Gastrocnemius medialis (tissue), 4 donors: ENCODE results near the gene GDF7.

ENCODE experiments used
- POLR2A ChIP-seq, 2 donors: fragments of 450-650 bp; IDR thresholded peaks; one replicate each; pipeline ENCODE4 v1.6.1; 2017; ENCODE audit warnings: antibody characterized with exemption in 2 of 2, mild to moderate bottlenecking in 2 of 2, moderate library complexity in 2 of 2
- TF ChIP-seq, protein P1 (sequence below), 5 experiments: fragments of 450-650 bp in 3 of 5; fragments of 200-600 bp in 2 of 5; sonication (generic) in 2 of 5; IDR thresholded peaks in 4 of 5; conservative IDR thresholded peaks in 1 of 5; 1 replicate in 4 of 5; 2 replicates in 1 of 5; pipeline ENCODE4 v1.5.1; 2016 to 2019; ENCODE audit warnings: antibody characterized with exemption in 5 of 5, mild to moderate bottlenecking in 3 of 5, moderate library complexity in 3 of 5

DNA sequence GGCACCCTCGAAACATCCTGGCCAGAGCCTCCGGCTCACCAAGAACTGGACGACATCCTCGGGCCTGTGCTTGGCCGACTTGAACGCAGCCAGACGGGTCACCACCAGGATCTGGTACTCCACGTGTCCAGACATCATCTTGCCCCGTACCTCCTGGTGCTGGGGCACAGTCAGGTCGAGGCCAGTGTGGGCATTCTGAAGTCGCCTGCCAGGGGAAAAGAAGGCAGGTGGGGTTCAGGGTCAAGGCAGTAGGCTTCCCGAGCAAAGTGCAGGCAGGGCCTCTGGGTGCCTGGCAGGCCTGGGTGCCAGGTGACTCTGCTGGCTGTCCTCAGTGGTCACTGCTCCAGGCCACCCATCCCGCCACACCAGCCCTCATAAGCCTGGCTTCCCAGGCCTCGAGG, 21.6 kb upstream of the GDF7 start:
- TF ChIP-seq POLR2A (IDR thresholded peaks at IDR 0.05): no peak
- TF ChIP-seq, protein P1, sequence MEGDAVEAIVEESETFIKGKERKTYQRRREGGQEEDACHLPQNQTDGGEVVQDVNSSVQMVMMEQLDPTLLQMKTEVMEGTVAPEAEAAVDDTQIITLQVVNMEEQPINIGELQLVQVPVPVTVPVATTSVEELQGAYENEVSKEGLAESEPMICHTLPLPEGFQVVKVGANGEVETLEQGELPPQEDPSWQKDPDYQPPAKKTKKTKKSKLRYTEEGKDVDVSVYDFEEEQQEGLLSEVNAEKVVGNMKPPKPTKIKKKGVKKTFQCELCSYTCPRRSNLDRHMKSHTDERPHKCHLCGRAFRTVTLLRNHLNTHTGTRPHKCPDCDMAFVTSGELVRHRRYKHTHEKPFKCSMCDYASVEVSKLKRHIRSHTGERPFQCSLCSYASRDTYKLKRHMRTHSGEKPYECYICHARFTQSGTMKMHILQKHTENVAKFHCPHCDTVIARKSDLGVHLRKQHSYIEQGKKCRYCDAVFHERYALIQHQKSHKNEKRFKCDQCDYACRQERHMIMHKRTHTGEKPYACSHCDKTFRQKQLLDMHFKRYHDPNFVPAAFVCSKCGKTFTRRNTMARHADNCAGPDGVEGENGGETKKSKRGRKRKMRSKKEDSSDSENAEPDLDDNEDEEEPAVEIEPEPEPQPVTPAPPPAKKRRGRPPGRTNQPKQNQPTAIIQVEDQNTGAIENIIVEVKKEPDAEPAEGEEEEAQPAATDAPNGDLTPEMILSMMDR (IDR thresholded peaks at IDR 0.05 in 4 of 5, conservative IDR thresholded peaks at IDR 0.05 in 1 of 5): no peak
